H1 (cell line): ENCODE results near the gene CDC42SE2. TPM values are rescaled to one million over a fixed set of nuclear protein-coding genes. Genes with fewer than 3 reads are reported as not detected.

Experiments
- CTCF ChIA-PET: fragments of 300-600 bp; sonication (Branson Sonifier 250); formaldehyde crosslinking; loops from one replicate; lab custom pipeline; 2021; ENCODE audit not compliant: partially characterized antibody; lab: Charles Lee
- POLR2A ChIA-PET: fragments of 300-600 bp; sonication (Branson Sonifier 250); formaldehyde crosslinking; loops from one replicate; lab custom pipeline; 2021; ENCODE audit warnings: inconsistent platforms; ENCODE audit not compliant: partially characterized antibody; lab: Charles Lee
- DNase-seq, 2 experiments: peaks; one replicate each; pipeline versions ENCODE4 v3.0.0 to v3.0.0-alpha.2; 2010 to 2022; ENCODE audit warnings: low spot score in 2 of 2, low read depth in 1 of 2, mixed read lengths in 1 of 2
- FAIRE-seq: peaks from 2 replicates; lab custom pipeline; 2011; peaks lifted over from hg19 to GRCh38; lab: Jason Lieb, UNC
- H2AFZ ChIP-seq: 2 replicates; pipeline ENCODE4 v1.8.1; 2012; ENCODE audit warnings: low read length, inconsistent platforms
- H2AK5ac ChIP-seq: 2 replicates; pipeline ENCODE4 v1.6.1; 2013; ENCODE audit warnings: low read depth, low read length
- H2BK120ac ChIP-seq: replicated peaks from 2 replicates; pipeline ENCODE3; 2013; ENCODE audit warnings: low read depth, low read length, inconsistent platforms
- H2BK12ac ChIP-seq: 2 replicates; pipeline ENCODE4 v1.6.1; 2013; ENCODE audit warnings: low read depth, low read length
- H2BK15ac ChIP-seq: 2 replicates; pipeline ENCODE4 v1.6.1; 2013; ENCODE audit warnings: low read length
- H2BK20ac ChIP-seq: 2 replicates; pipeline ENCODE4 v1.6.1; 2013; ENCODE audit warnings: low read length
- H2BK5ac ChIP-seq: 2 replicates; pipeline ENCODE4 v1.6.1; 2013; ENCODE audit warnings: low read depth, low read length
- H3K14ac ChIP-seq: 2 replicates; pipeline ENCODE4 v1.6.1; 2013; ENCODE audit warnings: inconsistent platforms; ENCODE audit not compliant: insufficient read length
- H3K18ac ChIP-seq: 2 replicates; pipeline ENCODE4 v1.6.1; 2013; ENCODE audit warnings: low read length; ENCODE audit errors: extremely low read depth
- H3K23ac ChIP-seq: 2 replicates; pipeline ENCODE4 v1.6.1; 2013; ENCODE audit warnings: inconsistent platforms; ENCODE audit not compliant: insufficient read length
- H3K23me2 ChIP-seq: 2 replicates; pipeline ENCODE4 v1.6.1; 2013; ENCODE audit warnings: low read depth, low read length
- H3K27ac ChIP-seq: 2 replicates; pipeline ENCODE4 v1.6.1; 2011; ENCODE audit warnings: low read depth, low read length, inconsistent platforms
- H3K27me3 ChIP-seq, 4 experiments: replicated peaks in 1 of 4; 1 replicate in 1 of 4; 2 replicates in 3 of 4; pipeline versions ENCODE4 v1.6.1 to v1.8.1; 2011 to 2013; ENCODE audit warnings: low read length in 3 of 4, mild to moderate bottlenecking in 3 of 4, inconsistent platforms in 2 of 4, mixed read lengths in 2 of 4, moderate library complexity in 1 of 4; ENCODE audit not compliant: control insufficient read depth in 3 of 4, insufficient read depth in 3 of 4; ENCODE audit errors: extremely low read depth in 1 of 4
- H3K36me3 ChIP-seq, 4 experiments: 2 replicates each; pipeline versions ENCODE4 v1.6.1 to v1.8.1; 2011 to 2013; ENCODE audit warnings: mild to moderate bottlenecking in 4 of 4, low read length in 3 of 4, moderate library complexity in 2 of 4, control low read depth in 1 of 4, inconsistent platforms in 1 of 4; ENCODE audit not compliant: insufficient read depth in 4 of 4, control insufficient read depth in 2 of 4
- H3K4ac ChIP-seq: replicated peaks from 2 replicates; pipeline ENCODE3; 2013; ENCODE audit warnings: low read length, low read depth, mixed read lengths, inconsistent platforms; ENCODE audit not compliant: insufficient read length
- H3K4me1 ChIP-seq, 4 experiments: replicated peaks in 1 of 4; 1 replicate in 1 of 4; 2 replicates in 3 of 4; pipeline versions ENCODE4 v1.6.1 to v1.8.1; 2011 to 2013; ENCODE audit warnings: low read length in 3 of 4, inconsistent platforms in 2 of 4, mixed read lengths in 1 of 4; ENCODE audit not compliant: insufficient read depth in 4 of 4, control insufficient read depth in 3 of 4
- H3K4me2 ChIP-seq, 2 experiments: 2 replicates each; pipeline versions ENCODE4 v1.6.1 to v1.8.1; 2011 to 2013; ENCODE audit warnings: low read depth in 2 of 2, low read length in 2 of 2, control low read depth in 1 of 2, inconsistent platforms in 1 of 2, mild to moderate bottlenecking in 1 of 2; ENCODE audit not compliant: insufficient read depth in 1 of 2
- H3K4me3 ChIP-seq, 4 experiments: fragments of 200-600, 300-600 bp in 1 of 4; sonication (generic), shearing (Covaris generic), sonication (Bioruptor Twin) in 1 of 4; 2 replicates each; pipeline versions ENCODE4 v1.5.1 to v1.8.1; 2011 to 2016; ENCODE audit warnings: low read length in 4 of 4, low read depth in 3 of 4, control low read depth in 2 of 4, inconsistent platforms in 2 of 4, mild to moderate bottlenecking in 2 of 4, mixed read lengths in 1 of 4, moderate library complexity in 1 of 4; ENCODE audit not compliant: insufficient read depth in 2 of 4; ENCODE audit errors: extremely low read depth in 1 of 4
- H3K56ac ChIP-seq: replicated peaks from 2 replicates; pipeline ENCODE3; 2013; ENCODE audit warnings: low read depth, mild to moderate bottlenecking, mixed read lengths, low read length, inconsistent platforms; ENCODE audit not compliant: insufficient read length
- H3K79me1 ChIP-seq: 2 replicates; pipeline ENCODE4 v1.6.1; 2013; ENCODE audit warnings: low read depth, low read length, control low read depth
- H3K79me2 ChIP-seq, 2 experiments: 2 replicates each; pipeline versions ENCODE4 v1.6.1 to v1.8.1; 2012 to 2013; ENCODE audit warnings: low read length in 2 of 2, mild to moderate bottlenecking in 2 of 2, inconsistent platforms in 1 of 2; ENCODE audit not compliant: insufficient read depth in 2 of 2, control insufficient read depth in 1 of 2
- H3K9ac ChIP-seq, 4 experiments: replicated peaks in 1 of 4; 1 replicate in 1 of 4; 2 replicates in 3 of 4; pipeline versions ENCODE4 v1.6.1 to v1.8.1; 2011 to 2013; ENCODE audit warnings: low read depth in 3 of 4, low read length in 3 of 4, control low read depth in 2 of 4, mild to moderate bottlenecking in 2 of 4, moderate library complexity in 2 of 4, inconsistent platforms in 1 of 4; ENCODE audit errors: extremely low read depth in 1 of 4
- H3K9me3 ChIP-seq, 2 experiments: 2 replicates each; pipeline versions ENCODE4 v1.6.1 to v1.8.1; 2012 to 2013; ENCODE audit warnings: mild to moderate bottlenecking in 2 of 2, moderate library complexity in 2 of 2, control low read depth in 1 of 2, inconsistent platforms in 1 of 2, low read depth in 1 of 2, low read length in 1 of 2, mixed read lengths in 1 of 2; ENCODE audit not compliant: insufficient read depth in 2 of 2
- H4K20me1 ChIP-seq, 2 experiments: replicated peaks in 1 of 2; 2 replicates each; pipeline versions ENCODE3 to v1.8.1; 2011 to 2013; ENCODE audit warnings: inconsistent platforms in 2 of 2, low read length in 2 of 2, mild to moderate bottlenecking in 1 of 2; ENCODE audit not compliant: insufficient read depth in 2 of 2, control insufficient read depth in 1 of 2
- H4K5ac ChIP-seq: 2 replicates; pipeline ENCODE4 v1.6.1; 2013; ENCODE audit warnings: low read length, low read depth, mixed read lengths, inconsistent platforms; ENCODE audit not compliant: insufficient read length
- H4K8ac ChIP-seq: 2 replicates; pipeline ENCODE4 v1.8.0; 2013; ENCODE audit warnings: mild to moderate bottlenecking, moderate library complexity, low read length, inconsistent platforms; ENCODE audit not compliant: insufficient read depth; ENCODE audit errors: extremely low read depth
- H4K91ac ChIP-seq: replicated peaks from 2 replicates; pipeline ENCODE3; 2013; ENCODE audit warnings: low read length, mixed read lengths, inconsistent platforms; ENCODE audit not compliant: insufficient read length
- ASH2L ChIP-seq: fragments of 200-600, 300-600 bp; sonication (generic); IDR thresholded peaks from one replicate; pipeline ENCODE4 v1.7.1; 2017; ENCODE audit warnings: low read length
- BRCA1 ChIP-seq: IDR thresholded peaks from 2 replicates; pipeline ENCODE4 v1.6.1; 2012; ENCODE audit warnings: low read depth, low read length, improper control_type of control experiment
- KDM4A ChIP-seq: IDR thresholded peaks from one replicate; pipeline ENCODE4 v1.7.1; 2012; ENCODE audit warnings: low read depth, mild to moderate bottlenecking, moderate library complexity, low read length, inconsistent platforms; ENCODE audit not compliant: severe bottlenecking
- MAX ChIP-seq: IDR thresholded peaks from 2 replicates; pipeline ENCODE4 v1.6.1; 2012; ENCODE audit warnings: inconsistent platforms
- POLR2A ChIP-seq, 2 experiments: IDR thresholded peaks; 1 replicate in 1 of 2; 2 replicates in 1 of 2; pipeline ENCODE4 v1.6.1; 2011; ENCODE audit warnings: low read depth in 2 of 2, low read length in 2 of 2, mild to moderate bottlenecking in 2 of 2; ENCODE audit errors: control extremely low read depth in 1 of 2
- SIN3A ChIP-seq, 2 experiments: IDR thresholded peaks in 1 of 2; conservative IDR thresholded peaks in 1 of 2; 2 replicates each; pipeline ENCODE4 v1.6.1; 2011 to 2012; ENCODE audit warnings: low read length in 2 of 2, improper control_type of control experiment in 1 of 2, low read depth in 1 of 2, mild to moderate bottlenecking in 1 of 2
- WGBS, 2 experiments: shearing (Covaris generic) in 1 of 2; methylation state at CpG; one replicate each; pipeline versions ENCODE4 v1.1.6 to v1.1.7; 2013 to 2015; ENCODE audit warnings: low lambda C conversion rate in 2 of 2, mixed read lengths in 2 of 2, inconsistent platforms in 1 of 2, low coverage in 1 of 2, missing lambda C conversion rate in 1 of 2; ENCODE audit not compliant: insufficient replicate concordance in 2 of 2, insufficient coverage in 1 of 2, insufficient read length in 1 of 2; ENCODE audit errors: extremely low coverage in 1 of 2, missing lambda C conversion rate in 1 of 2; 5-methylcytosine and 5-hydroxymethylcytosine counted together
- polyA plus RNA-seq, 7 experiments: library from polyadenylated mRNA; depleted of rRNA in 3 of 7; stranded (reverse) in 5 of 7; unstranded in 2 of 7; fragments of >200 nt in 5 of 7; fragments of 200-250 nt in 2 of 7; gene quantifications; 1 replicate in 5 of 7; 2 replicates in 1 of 7; 4 replicates in 1 of 7; pipeline versions ENCODE4 v1.2.1 to v1.2.3, GENCODE V29; 2011 to 2013; ENCODE audit warnings: missing spikeins in 2 of 7, mixed read lengths in 2 of 7
- total RNA-seq: library from RNA; stranded (reverse); fragmentation: NEBNext Ultra II Directional; extraction: Animal tissue kit (Norgen Biotek cat#: 25700); gene quantifications from 2 replicates; pipeline ENCODE4 v1.2.1, GENCODE V29; 2021

The CDC42SE2 gene
- total and polyA plus RNA-seq, 2 of the 8 experiments (the other 6 are each of a cell fraction or from before 2014, with no cell fraction given): 16.7 to 30.8 TPM

GRCh38 chr5:131361677-131362315 lies 97.9 kb downstream of the CDC42SE2 start:
- H3K4me1 ChIP-seq: peaks cover 0 to 6% (median 0%) of the 10 kb centered on the region in 4 experiments; a peak in 1 of 7 replicates
- no peaks in the 10 kb centered on the region for H3K36me3 ChIP-seq
- no peak overlapping the region for H3K14ac ChIP-seq
- H3K4me2 ChIP-seq: no peak overlapping the region
- no peak overlapping the region for H3K4me3 ChIP-seq
- no peak overlapping the region for H3K23ac ChIP-seq
- H3K27me3 ChIP-seq: no peaks in the 10 kb centered on the region
- no peak overlapping the region; the same call in 1 of the 2 replicates for H2BK12ac ChIP-seq
- 0 out of 2 replicates have a peak overlapping the region, but pooled peaks have one; percentile 3 for H3K27ac ChIP-seq
- POLR2A ChIA-PET: interaction anchor here (0.6 to 1.4 kb wide), 2 partner anchors 49 to 77 kb away, joined by 4 to 5 read pairs; no protein-coding TSS in a partner anchor
- no peak overlapping the region for H4K91ac ChIP-seq
- H2AK5ac ChIP-seq: peak overlapping the region; percentile 24; the same call in 1 of the 2 replicates
- H3K56ac ChIP-seq: no peak overlapping the region
- CTCF ChIA-PET: interaction anchor here (0.9 to 1.2 kb wide), 2 partner anchors 54 to 61 kb away, joined by 3 read pairs; no protein-coding TSS in a partner anchor
- no peak overlapping the region for H2BK15ac ChIP-seq
- no peak overlapping the region for H4K5ac ChIP-seq
- H2BK120ac ChIP-seq: no peak overlapping the region
- no peak overlapping the region for H4K8ac ChIP-seq
- no peak overlapping the region for H2AFZ ChIP-seq
- H3K18ac ChIP-seq: no peak overlapping the region
- 87% methylated on average over 15 of the region's 15 CpGs; no CpG with 5 or more reads in 1 of the 2 experiments for WGBS, 2 experiments
- no peak overlapping the region for H3K9ac ChIP-seq
- no peaks in the 10 kb centered on the region; the same call in 1 of the 2 replicates for H3K23me2 ChIP-seq
- H3K79me2 ChIP-seq: peaks cover 0 to 4% of the 10 kb centered on the region in 2 experiments; a peak in 1 of 4 replicates
- H2BK5ac ChIP-seq: peak overlapping the region; percentile 81
- DNase-seq (no peak), FAIRE-seq (no peak)
- no peaks in the 10 kb centered on the region for H3K9me3 ChIP-seq
- no peaks in the 10 kb centered on the region for H4K20me1 ChIP-seq
- no peak overlapping the region for H3K4ac ChIP-seq
- H3K79me1 ChIP-seq: peaks cover 3% of the 10 kb centered on the region
- TF ChIP-seq ASH2L (peak; percentile 23), SIN3A (conservative IDR thresholded peaks at IDR 0.05 in 1 of 2, IDR thresholded peaks at IDR 0.05 in 1 of 2; ENCODE audit: low read depth in 1 of 2, low read length in 2 of 2) (no peak), KDM4A (no peak), POLR2A (IDR thresholded peaks at IDR 0.05; ENCODE audit: control extremely low read depth in 1 of 2, low read depth in 2 of 2, low read length in 2 of 2) (no peak), BRCA1 (no peak), MAX (0 out of 2 replicates have a peak, but pooled peaks have one; percentile 10)
- H2BK20ac ChIP-seq: no peak overlapping the region
